GM23338 (cell line): ENCODE data around the gene CPNE5.
A peak's percentile ranks its signal among the peaks of the same experiment; 100 is the strongest.

Experiments used
- CREB1 ChIP-seq: fragments of 250-450 bp; sonication (Bioruptor Pico); IDR thresholded peaks from 2 replicates; pipeline ENCODE4 v1.5.0; 2020; ENCODE audit warnings: low read depth, mild to moderate bottlenecking, moderate library complexity
- EZH2 ChIP-seq: fragments of 200-600 bp; sonication (generic); IDR thresholded peaks from one replicate; pipeline ENCODE4 v1.8.0; 2017; ENCODE audit warnings: antibody characterized with exemption, mild to moderate bottlenecking, low read depth; ENCODE audit not compliant: unreplicated experiment
- EZH2phosphoT487 ChIP-seq: fragments of 200-600 bp; sonication (generic); IDR thresholded peaks from one replicate; pipeline ENCODE4 v1.8.1; 2018; ENCODE audit warnings: antibody characterized with exemption; ENCODE audit not compliant: unreplicated experiment
- JUNB ChIP-seq: IDR thresholded peaks from one replicate; pipeline ENCODE4 v1.6.1; 2016; ENCODE audit warnings: antibody characterized with exemption; ENCODE audit not compliant: unreplicated experiment
- POLR2AphosphoS5 ChIP-seq: IDR thresholded peaks from 2 replicates; pipeline ENCODE4 v1.6.1; 2016; ENCODE audit warnings: antibody characterized with exemption, low read depth
- REST ChIP-seq: IDR thresholded peaks from one replicate; pipeline ENCODE4 v1.6.1; 2018; ENCODE audit warnings: antibody characterized with exemption; ENCODE audit not compliant: unreplicated experiment
- STAT1 ChIP-seq: IDR thresholded peaks from one replicate; pipeline ENCODE4 v1.6.1; 2016; ENCODE audit warnings: antibody characterized with exemption; ENCODE audit not compliant: unreplicated experiment
- ZNF331 ChIP-seq: fragments of 250-450 bp; sonication (Bioruptor Pico); IDR thresholded peaks from 2 replicates; pipeline ENCODE4 v1.5.0; 2020; ENCODE audit warnings: low read depth, mild to moderate bottlenecking, moderate library complexity
- TF ChIP-seq, protein P1 (sequence below), 2 experiments: fragments of 200-600 bp in 1 of 2; sonication (generic) in 1 of 2; conservative IDR thresholded peaks; 2 replicates each; pipeline versions ENCODE4 v1.5.1 to v1.6.1; 2016 to 2017; ENCODE audit warnings: antibody characterized with exemption in 2 of 2, low read depth in 2 of 2, mild to moderate bottlenecking in 2 of 2, moderate library complexity in 1 of 2
- TF ChIP-seq, protein P2 (sequence below): IDR thresholded peaks from 2 replicates; pipeline ENCODE4 v1.6.1; 2016; ENCODE audit warnings: antibody characterized with exemption

DNA sequence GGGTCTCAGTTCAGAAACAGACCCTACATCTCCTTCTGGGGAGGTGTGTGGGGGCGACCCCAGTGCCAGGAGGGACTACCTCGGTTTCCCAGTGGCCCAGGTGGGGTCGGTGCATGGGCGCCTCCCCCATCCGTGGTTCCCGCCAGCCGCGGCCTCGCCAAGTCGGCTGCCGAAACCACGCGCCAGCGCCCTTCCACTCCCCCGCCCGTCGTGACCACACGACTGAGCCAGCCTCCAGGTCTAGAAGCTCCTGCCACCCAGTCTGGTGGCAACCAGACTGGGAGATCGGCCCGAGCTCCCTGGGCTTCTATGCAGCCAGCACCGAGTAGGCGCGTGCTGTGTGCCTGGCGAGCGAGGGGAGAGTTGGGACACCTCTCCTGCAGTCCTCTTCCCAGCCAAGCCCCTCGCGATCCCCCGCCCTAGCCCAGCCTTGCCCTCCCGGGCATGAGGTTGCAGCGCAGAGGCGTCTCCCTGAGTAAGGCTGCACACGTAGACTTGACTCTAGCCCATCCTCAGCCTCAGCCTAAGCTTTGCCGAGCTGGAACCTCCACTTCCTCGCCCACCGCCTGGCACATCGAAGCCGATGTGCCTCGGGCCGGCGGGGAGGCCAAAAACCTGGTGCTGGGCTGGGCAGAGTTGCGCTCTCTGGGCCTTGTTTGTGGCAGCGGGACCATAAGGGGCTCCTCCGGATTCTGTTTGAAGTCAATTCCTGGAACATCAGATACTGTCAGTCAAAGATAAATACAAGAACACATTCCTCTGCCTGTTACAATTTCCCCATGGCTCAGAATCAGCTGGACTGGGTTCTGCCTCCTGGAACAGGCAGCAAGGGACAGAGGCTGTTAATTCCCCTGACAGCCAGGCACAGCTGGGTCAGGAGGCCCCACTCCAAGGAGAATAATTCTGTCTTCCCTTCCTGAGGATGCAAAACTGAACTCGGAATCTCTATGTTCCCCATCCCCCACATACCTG is 1.5 kb upstream of the CPNE5 start:
- no peak for TF ChIP-seq POLR2AphosphoS5
- TF ChIP-seq, protein P1, sequence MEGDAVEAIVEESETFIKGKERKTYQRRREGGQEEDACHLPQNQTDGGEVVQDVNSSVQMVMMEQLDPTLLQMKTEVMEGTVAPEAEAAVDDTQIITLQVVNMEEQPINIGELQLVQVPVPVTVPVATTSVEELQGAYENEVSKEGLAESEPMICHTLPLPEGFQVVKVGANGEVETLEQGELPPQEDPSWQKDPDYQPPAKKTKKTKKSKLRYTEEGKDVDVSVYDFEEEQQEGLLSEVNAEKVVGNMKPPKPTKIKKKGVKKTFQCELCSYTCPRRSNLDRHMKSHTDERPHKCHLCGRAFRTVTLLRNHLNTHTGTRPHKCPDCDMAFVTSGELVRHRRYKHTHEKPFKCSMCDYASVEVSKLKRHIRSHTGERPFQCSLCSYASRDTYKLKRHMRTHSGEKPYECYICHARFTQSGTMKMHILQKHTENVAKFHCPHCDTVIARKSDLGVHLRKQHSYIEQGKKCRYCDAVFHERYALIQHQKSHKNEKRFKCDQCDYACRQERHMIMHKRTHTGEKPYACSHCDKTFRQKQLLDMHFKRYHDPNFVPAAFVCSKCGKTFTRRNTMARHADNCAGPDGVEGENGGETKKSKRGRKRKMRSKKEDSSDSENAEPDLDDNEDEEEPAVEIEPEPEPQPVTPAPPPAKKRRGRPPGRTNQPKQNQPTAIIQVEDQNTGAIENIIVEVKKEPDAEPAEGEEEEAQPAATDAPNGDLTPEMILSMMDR (conservative IDR thresholded peaks at IDR 0.05; ENCODE audit: low read depth in 2 of 2) = no peak
- TF ChIP-seq EZH2 = peak; percentile 31
- TF ChIP-seq REST = no peak
- TF ChIP-seq CREB1 = no peak
- TF ChIP-seq, protein P2, sequence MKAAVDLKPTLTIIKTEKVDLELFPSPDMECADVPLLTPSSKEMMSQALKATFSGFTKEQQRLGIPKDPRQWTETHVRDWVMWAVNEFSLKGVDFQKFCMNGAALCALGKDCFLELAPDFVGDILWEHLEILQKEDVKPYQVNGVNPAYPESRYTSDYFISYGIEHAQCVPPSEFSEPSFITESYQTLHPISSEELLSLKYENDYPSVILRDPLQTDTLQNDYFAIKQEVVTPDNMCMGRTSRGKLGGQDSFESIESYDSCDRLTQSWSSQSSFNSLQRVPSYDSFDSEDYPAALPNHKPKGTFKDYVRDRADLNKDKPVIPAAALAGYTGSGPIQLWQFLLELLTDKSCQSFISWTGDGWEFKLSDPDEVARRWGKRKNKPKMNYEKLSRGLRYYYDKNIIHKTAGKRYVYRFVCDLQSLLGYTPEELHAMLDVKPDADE = no peak
- TF ChIP-seq ZNF331 (CRISPR knock-in tag) = no peak
- peak; percentile 16 for TF ChIP-seq EZH2phosphoT487
- no peak for TF ChIP-seq JUNB
- TF ChIP-seq STAT1 = no peak
